DMS153 treated with DMSO at 0.1 percent for 48 hours (cell line): ENCODE measurements around the gene GRM1.
"Not testable (repeated sequence)": the region's sequence is repeated elsewhere in the genome, so short reads cannot be mapped to it uniquely, and the experiment has no call there.

Experiments
- DNase-seq: peaks from one replicate; lab custom pipeline; 2025; ENCODE audit not compliant: unreplicated experiment; lab: John Stamatoyannopoulos, UW

The GRM1 gene

DNA sequence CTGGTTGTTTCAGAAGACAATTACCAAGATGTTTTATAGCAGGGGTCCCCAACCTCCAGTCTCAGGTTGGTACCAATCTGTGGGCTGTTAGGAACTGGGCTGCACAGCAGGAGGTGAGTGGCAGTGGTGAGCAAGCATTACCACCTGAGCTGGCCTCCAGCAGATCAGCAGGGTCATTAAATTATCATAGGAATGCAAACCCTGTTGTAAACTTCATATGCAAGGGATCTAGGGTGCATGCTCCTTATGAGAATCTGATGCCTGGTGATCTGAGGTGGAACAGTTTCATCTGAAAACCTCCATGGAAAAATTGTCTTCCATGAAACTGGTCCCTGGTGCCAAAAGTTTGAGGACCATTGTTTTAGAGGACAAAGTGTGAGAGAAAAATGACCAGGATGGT is 240.6 kb downstream of the GRM1 start:
- no peak for DNase-seq

DNA sequence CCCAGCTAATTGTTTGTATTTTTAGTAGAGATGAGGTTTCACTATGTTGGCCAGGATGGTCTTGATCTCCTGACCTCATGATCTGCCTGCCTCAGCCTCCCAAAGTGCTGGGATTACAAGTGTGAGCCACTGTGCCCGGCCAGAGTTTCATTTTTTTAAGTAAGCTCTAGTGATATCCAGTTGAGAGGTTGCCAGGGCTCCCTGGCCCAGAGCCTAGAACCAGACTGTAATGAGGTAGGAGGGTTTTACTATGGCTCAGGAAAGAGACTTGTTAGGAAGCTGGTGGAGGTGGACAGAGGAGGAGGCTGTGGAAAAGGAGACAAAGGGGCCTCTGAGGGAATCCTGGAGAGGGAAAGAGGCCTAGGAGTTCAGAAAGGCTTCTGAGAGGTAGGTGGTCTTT is 242.3 kb downstream of the GRM1 start:
- DNase-seq: not testable (repeated sequence)

DNA sequence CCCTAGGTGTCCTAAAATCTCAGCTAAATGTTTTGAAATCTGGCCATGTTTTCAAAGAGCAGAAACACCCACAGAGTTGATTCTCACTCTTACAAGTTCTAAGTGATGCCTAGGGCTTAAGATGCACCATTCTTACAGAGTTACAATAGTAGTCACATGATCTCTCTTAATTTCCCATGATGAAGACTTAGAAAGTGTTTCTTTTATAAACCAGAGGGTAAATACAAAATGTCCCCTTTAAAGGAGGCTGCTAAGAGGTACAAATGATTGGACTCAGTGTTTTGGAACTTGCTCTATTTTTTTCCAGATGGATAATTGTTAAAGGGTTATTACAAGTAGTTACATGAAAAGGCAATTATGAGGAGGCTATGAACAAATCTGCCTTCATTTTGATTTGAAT is 244.6 kb downstream of the GRM1 start:
- no peak for DNase-seq

DNA sequence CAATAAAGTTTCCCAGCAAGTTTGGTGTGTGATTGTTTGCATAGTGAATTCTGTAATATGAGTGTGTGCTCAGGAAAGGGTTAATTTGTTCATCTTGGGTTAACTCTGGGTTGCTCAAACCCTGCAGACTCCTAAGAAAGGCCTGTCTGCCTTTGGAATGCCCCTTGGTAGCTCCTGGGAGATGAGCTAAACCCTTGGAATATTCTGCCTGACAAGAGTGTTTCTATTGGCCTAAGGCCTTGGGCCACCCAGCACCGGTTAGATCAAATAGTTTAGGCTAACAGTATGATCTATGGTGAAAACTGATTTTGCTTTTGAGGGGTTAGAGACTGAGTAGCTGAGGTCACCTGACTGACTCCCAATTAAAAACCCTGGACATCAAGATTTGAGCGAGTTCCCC is 248.3 kb downstream of the GRM1 start:
- no peak for DNase-seq

DNA sequence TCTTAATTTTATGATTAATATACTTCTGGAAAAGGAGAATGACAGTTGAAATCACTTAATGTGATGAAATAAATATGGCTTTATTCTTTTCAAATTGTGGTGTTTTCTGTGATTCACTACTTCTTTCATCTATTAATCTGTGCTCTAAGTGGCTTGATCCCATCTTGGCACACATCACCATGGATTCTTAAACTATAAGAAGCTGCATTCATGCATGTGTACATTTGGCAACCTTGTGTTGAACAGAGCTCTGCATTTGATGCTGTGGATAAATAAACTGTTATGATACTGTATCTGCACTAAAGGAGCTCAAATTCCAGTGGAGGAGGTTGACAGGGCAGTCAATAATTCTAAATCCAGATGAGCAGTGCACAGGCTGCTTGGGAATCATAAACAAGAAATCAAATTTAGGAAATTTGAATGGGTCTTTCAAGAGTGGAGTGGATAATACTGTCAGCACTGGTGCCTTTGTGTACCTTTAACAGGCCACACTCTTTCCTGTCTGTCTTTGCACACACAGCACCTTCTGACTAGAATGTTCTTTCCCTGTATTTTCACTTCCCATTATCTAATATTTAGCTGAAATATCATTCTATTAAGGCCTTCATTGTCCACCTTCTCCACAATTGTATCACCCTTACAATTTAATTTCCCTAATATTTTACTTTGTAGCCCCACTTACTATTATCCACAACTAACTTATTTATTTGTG is 252.9 kb downstream of the GRM1 start:
- no peak for DNase-seq

DNA sequence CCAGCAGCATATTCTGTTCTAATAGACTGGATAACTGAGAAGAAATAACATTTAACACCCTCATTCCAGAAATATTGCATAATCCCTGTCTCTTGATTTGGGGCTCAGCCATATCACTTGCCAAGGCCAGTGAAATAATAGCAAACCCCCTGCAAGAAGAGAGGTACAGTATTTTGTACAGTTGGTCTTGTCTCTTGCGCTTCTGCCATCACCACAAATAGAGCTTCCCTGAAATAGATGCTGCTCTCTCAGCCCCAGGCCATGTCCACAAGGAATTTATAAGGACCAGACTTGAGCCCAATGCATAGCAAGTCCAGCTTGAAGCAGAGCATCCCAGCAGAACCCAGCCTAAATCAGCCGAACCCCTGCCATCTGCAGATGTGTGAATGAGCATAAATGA is 254.0 kb downstream of the GRM1 start:
- DNase-seq: no peak

DNA sequence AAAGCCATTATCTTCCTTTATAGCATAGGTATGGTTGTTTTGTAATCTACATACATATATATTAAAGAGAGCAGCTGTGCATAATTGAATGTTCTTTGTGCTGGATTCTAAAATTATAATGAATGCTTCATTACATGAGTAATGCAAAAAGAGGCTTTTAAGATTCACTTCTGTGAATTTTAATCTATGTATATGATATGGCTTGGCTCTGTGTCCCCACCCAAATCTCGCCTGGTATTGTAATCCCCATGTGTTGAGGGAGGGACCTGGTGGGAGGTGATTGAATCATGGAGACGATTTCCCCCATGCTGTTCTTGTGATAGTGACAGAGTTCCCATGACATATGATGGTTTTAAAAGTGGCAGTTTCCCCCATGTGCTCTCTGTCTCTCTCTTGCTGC is 255.4 kb downstream of the GRM1 start:
- no peak for DNase-seq

DNA sequence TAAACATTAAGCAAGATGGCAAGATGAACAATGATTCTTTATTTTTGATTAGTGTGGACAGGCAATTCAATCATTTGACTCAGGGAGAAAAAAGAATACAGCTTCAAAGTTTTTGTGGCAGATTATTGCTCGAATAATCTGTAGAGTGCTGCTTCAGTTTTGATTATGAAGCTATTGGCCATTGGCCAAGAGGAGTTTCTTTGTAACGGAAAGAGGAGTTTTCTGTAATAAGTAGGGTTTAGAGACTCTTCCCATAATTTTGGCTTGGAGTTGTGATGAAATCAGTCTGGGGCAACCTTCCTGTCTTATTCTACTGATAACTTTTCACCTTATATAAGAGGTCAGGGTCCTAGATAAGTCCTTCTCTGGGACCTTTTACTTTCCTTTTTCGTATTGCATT is 258.1 kb downstream of the GRM1 start:
- DNase-seq: no peak

DNA sequence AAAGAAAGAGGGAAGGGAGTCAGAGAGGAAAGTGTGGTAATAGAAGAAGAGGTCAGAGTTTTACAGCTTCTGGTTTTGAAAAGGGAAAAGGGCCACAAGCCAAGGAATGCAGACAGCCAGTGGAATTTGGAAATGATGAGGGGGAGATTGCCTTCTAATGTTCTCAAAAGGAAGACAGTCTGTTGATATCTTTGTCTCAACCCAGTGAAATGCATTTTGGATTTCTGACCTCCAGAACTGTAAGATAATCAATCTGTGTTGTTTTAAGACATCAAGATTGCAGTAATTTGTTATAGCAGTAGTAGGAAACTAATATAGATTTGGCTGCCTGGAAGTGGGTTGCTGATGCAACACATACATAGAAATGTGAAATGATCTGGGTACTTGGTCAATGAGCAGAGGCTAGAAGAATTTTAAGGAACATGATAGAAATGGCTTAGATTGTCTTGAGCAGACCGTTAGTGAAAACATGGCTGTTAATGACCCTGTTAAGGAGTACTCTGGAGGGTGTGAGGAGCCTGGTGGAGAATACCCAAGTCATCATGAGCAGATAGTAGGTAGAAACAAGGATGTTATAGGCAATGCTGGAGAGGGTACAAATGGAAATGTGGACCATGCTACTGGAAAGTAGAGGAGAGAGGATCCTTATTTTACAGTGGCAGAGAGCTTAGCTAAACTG is 259.0 kb downstream of the GRM1 start:
- DNase-seq: no peak

DNA sequence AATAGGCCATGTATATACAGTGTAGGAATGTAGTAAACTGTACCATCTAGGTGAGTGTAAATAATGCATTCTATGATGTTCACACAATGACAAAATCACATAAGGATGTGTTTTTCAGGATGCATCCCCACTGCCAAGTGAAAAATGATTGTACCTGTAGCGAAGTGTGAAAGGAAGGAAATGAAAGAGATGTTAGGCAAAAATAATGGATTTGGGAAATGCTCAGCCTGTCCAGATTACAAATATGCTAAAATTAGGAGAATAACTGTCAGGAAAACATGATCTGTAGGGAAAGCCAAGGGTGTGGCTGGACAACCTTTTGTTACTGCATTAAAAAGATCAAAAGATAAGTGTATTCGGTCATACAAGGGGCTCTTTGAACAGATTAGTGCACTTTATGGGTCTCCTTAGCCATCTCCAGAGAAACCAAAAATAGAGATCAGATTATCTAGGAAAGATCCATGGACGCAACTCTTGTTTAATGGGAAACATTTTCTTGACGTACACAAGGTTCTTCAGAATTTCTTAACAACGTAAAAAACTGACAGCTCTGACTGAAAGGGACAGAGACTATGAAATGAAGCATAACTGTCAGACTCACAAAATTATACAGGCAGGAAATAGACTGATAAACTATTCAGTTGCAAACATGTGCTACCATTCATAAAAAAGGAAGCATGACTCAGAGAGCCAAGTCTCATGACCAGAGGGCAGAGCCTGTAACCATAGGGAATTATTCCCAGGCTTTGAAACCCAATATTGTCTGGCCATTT is 261.1 kb downstream of the GRM1 start:
- no peak for DNase-seq

DNA sequence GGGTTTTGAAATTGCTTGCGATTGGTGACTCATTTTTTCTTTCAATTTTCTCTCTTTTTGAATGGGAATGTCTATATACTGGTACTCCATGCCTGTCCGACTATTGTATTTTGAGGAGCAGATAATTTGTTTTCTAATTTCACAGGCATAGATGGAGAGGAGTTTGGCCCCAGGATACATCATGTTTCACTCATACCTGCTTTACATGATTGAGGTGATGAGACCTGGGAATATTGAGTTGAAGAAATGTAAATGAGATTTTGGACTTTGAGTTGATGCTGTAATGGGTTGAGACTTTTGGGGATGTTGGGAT is 261.7 kb downstream of the GRM1 start:
- DNase-seq: no peak

DNA sequence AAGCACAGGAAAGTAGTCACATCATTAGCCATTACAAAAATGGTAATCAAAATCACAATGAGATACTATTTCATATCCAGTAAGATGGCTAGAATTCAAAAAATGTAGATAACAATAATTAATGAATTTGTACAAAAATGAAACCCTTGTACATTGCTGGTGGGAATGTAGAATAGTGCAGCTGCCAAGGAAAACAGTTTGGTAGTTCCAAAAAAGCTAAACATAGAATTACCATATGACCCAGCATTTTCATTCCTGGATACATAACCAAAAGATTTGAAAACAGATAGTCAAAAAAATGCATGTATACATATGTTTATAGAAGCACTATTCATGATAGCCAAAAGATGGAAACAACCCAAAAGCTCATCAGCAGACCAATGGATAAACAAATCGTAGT is 263.6 kb downstream of the GRM1 start:
- DNase-seq: no peak

DNA sequence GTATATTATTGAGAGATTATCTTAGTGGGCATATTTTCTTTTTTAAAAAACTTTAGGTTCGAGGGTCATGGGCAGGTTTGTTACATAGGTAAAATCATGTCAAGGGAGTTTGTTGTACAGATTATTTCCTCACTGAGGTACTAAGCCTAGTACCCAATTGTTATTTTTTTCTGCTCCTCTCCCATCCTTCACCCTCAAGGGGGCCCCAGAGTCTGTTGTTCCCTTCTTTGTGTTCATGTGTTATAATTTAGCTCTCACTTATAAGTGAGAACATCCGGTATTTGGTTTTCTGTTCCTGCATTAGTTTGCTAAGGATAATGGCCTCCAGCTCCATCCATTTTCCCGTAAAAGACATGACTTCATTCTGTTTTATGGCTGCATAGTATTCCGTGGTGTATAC is 266.8 kb downstream of the GRM1 start:
- no peak for DNase-seq

DNA sequence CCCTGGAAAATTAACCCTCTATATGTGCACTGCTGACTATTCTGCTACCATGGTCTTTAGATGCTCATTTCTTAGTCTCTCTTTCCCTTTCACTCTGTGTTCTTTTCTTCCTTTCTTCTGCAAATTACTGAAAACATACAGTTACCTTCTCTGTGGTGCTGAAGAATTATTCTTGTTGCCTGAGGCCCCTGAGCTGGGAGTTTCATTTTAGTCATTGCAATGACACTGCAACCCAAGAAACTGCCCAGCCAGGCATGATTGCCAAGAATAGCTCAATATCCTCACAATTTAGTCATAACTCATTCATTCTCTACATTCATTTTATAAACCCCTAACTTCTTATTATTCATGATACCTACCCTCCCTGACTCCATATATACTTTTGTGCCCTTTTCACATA is 269.0 kb downstream of the GRM1 start:
- DNase-seq: no peak

DNA sequence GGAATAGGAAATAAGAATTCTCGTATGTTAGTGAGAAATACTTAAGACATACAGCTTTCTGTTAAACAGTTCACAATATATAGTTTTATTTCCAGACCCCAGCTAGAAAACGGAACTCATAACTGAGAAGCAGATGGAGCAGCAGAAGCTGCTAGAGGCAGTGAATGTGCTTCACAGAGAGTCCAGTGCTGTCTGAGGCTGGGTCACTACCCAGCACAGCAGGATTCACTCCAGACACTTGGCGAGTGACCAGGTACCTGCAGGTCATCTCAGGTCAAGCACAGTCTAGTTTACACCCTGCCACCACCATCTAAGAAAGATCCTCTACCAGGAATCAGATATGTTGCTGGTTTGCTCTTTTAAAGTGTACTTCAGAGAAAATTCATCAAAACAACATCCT is 271.7 kb downstream of the GRM1 start:
- DNase-seq: no peak

DNA sequence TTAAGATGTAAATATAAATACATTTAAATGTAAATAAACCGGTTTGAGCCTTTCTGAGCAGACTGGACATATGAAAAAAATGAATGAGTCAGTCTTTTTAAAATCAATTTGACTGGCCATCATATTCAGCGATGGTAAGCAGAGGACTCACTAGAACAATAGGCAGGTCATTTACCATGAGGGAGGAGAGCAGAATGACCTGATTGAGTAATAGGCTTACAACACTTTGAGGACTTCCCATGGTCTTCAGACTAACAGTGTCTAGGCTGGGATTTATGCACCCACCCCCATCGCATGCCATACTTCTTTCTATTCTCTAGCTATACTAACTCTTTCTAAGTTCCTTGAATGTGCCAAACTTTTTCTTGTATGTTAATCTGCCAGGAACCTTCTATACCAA is 272.9 kb downstream of the GRM1 start:
- DNase-seq: no peak

DNA sequence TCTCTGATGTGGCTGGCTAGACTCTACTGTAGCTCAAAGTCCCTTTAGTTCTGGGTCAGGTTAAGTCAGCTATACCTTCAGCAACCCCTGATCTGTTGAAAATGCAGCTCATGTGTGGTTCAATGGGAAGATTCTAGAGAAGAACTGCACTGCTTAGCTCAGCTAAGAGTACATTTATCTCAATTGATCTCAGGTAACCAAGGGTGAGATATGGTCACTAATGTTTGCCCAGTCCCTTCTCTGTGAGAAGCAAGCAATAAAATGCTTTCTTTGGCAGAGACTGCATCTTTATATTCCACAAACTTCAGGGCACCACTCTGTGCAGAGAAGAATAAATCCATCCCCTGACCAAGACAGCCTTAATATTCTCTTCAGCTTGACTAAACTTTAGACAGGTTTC is 274.1 kb downstream of the GRM1 start:
- DNase-seq: no peak

DNA sequence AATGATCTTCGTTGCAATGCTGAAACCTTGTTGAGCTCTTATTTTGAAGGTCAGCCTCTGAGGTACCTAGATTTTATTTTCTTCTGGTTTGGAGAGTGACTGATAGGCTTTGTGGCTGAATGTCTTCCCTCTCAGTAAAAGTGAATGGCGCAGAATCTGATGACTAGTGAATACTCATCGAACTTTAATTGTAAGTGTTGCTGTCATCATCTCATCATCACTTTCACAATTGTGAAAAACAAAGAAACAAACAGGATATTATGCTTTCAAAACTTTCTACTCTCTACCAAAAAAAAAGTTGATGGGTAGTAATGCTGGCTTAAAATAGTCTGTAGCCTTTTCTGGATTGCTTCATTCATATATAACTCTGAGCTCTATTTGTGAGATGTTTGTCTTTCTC is 275.3 kb downstream of the GRM1 start:
- no peak for DNase-seq

DNA sequence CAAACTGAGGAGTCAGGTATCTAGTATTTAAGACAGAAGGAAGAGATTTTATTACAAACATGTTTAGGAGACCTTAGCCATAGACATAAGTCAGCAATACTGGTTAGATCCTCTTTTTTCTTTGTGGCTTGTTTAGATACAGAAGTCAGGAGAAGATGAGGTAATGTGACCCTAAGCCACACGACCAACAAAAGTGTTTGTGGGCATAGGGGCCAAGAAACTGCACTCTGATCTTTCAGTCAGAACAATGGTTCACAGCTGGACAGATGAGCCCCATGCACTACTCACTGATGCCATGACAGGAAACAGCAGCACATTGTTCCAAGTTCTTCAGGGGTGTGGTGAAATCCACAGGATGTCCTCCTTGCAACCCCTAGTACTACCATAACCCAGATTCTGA is 276.2 kb downstream of the GRM1 start:
- DNase-seq: no peak

DNA sequence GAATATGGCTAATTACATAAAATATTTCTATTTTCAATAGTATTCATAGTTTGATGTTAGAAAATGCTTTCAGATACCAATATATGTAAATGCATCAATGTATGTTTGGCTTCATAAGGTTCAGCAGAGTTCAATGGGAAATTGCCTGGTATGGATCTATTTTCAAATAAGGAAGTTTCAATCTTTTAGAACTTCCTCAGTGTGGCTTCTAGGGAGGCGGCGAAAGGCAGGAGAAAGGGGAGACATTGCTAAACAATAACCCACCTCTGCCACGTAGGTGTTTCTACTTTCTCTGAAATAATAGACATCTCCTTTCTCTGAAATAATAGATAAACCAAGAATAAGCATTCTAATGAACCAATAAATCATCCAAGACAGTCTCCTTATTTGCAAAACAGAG is 277.1 kb downstream of the GRM1 start:
- DNase-seq: no peak

DNA sequence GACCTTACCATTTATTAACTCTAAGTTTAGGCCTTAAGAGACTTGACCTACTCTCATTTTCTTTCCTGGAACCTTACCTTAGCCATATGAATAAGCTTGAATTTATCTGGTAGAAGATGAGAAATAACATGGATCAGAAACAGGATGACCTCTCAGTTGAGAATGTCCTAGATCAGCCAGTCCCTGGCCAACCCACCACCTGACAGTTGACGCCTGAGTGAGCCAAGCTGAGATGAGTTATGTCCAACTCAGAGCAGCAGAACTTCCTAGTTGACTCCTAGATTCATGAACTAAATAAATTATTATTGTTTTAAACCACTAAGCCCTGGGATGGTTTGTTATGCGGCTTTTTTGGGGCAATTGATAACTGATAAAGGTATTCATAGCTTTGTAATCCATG is 281.8 kb downstream of the GRM1 start:
- no peak for DNase-seq

DNA sequence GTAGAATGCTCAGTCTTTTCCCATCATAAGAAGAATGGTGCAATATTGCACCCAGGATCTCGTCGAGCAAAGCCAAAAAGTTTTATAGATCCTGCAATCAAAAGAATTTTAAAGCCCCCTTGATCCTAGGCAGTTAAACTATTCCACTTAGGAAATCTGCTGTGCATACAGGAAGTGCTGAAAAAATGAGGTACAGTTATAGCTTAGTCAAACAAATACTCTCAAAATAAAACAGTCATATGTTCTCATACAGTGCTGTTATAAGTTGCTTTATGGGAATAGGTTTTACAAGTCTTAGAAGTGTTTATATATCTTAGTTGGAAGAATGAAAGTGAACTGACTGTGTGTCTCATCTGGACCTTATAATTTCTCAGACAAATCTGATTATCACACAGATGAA is 282.2 kb downstream of the GRM1 start:
- no peak for DNase-seq

DNA sequence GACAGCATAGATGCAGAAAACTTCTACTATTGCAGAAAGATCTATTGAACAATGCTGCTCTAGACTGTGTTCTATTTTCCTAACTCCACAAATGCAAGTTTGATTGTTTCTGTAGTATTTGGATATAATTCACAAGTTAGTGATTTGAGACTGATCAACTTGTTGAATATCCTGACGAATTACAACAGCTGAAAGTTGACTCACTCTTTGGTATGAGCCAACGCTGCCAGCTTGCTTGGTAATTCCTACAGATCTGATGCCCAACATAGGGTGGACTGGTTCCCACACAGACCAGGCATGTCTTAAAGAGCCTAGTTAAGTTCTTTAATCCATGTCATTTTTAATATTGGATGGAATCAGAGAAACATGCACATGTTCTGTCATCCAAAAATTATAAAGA is 283.7 kb downstream of the GRM1 start:
- no peak for DNase-seq
